HCT116 (cell line): Measurements from ENCODE around the gene PAQR8. TPM values are rescaled to one million over a fixed set of nuclear protein-coding genes. Genes with fewer than 3 reads are reported as not detected.

Experiments used
- ATAC-seq: fragments of 200-7000 bp; cut with Tn5 transposase; 2 replicates; pipeline ENCODE4 v1.9.1; 2020; ENCODE audit warnings: mild to moderate bottlenecking, moderate library complexity
- BruUV-seq: library from RNA; stranded (reverse); fragments of 400-500 nt; replicated peaks from 2 replicates; lab custom pipeline; 2021; lab: Mats Ljungman, UMichigan
- CTCF ChIA-PET: fragments of 300-600 bp; sonication (Branson Sonifier 250); formaldehyde crosslinking; loops from one replicate; lab custom pipeline; 2021; ENCODE audit warnings: antibody characterized with exemption; lab: Charles Lee
- POLR2A ChIA-PET: fragments of 300-600, 350-600 bp; sonication (Branson Sonifier 250); formaldehyde crosslinking; loops from one replicate; lab custom pipeline; 2021; ENCODE audit warnings: antibody characterized with exemption; lab: Charles Lee
- RAD21 ChIA-PET, 2 experiments: fragments of 300-600 bp; sonication (Branson Sonifier 250); formaldehyde crosslinking; loops; one replicate each; lab custom pipeline; 2023; ENCODE audit warnings: low total read pairs in 2 of 2; ENCODE audit not compliant: uncharacterized antibody in 2 of 2, unreplicated experiment in 2 of 2, low non-redundant PET in 1 of 2; lab: Charles Lee
- DNase-seq: peaks from one replicate; pipeline ENCODE4 v3.0.0-alpha.2; 2010; ENCODE audit warnings: low read depth, low spot score
- H2AFZ ChIP-seq: fragments of 200-600 bp; shearing (Covaris generic), sonication (generic); 2 replicates; pipeline ENCODE4 v1.6.1; 2017; ENCODE audit warnings: low read depth, mixed run types, mixed read lengths, antibody characterized with exemption, low read length; ENCODE audit not compliant: poor library complexity, severe bottlenecking
- H3K27ac ChIP-seq: 2 replicates; pipeline ENCODE4 v1.5.1; 2012; ENCODE audit warnings: low read depth, low read length
- H3K27me3 ChIP-seq: fragments of 200-600 bp; sonication (generic); 2 replicates; pipeline ENCODE4 v1.6.1; 2016; ENCODE audit warnings: mixed run types, low read length, mixed read lengths; ENCODE audit not compliant: insufficient read depth
- H3K36me3 ChIP-seq, 2 experiments: fragments of 200-500 bp in 1 of 2; fragments of 200-600 bp in 1 of 2; sonication (Bioruptor generic) in 1 of 2; sonication (generic) in 1 of 2; 2 replicates each; pipeline versions ENCODE4 v1.5.1 to v1.6.1; 2014 to 2016; ENCODE audit warnings: low read length in 2 of 2, inconsistent platforms in 1 of 2, mixed read lengths in 1 of 2, mixed run types in 1 of 2; ENCODE audit not compliant: insufficient read depth in 2 of 2, control insufficient read depth in 1 of 2
- H3K4me1 ChIP-seq, 2 experiments: fragments of 200-600 bp in 1 of 2; sonication (generic) in 1 of 2; 2 replicates each; pipeline versions ENCODE4 v1.5.1 to v1.6.1; 2012 to 2017; ENCODE audit warnings: low read length in 2 of 2, inconsistent platforms in 1 of 2, mild to moderate bottlenecking in 1 of 2, mixed read lengths in 1 of 2, mixed run types in 1 of 2, moderate library complexity in 1 of 2; ENCODE audit not compliant: insufficient read depth in 2 of 2, control insufficient read depth in 1 of 2
- H3K4me2 ChIP-seq: fragments of 200-600 bp; sonication (generic); 2 replicates; pipeline ENCODE4 v1.6.1; 2017; ENCODE audit warnings: mixed run types, low read length, mixed read lengths
- H3K4me3 ChIP-seq, 2 experiments: fragments of 200-600 bp in 1 of 2; sonication (generic) in 1 of 2; replicated peaks in 1 of 2; 2 replicates each; pipeline ENCODE4 v1.5.1; 2011 to 2016; ENCODE audit warnings: low read length in 2 of 2, control low read depth in 1 of 2, low read depth in 1 of 2, mild to moderate bottlenecking in 1 of 2, mixed read lengths in 1 of 2, mixed run types in 1 of 2
- H3K79me2 ChIP-seq: fragments of 200-600 bp; sonication (generic); 2 replicates; pipeline ENCODE4 v1.6.1; 2017; ENCODE audit warnings: mild to moderate bottlenecking, mixed run types, low read length, moderate library complexity, mixed read lengths; ENCODE audit not compliant: insufficient read depth
- H3K9ac ChIP-seq: fragments of 200-600 bp; sonication (generic); 2 replicates; pipeline ENCODE4 v1.6.1; 2016; ENCODE audit warnings: low read length, mixed read lengths
- H3K9me2 ChIP-seq: fragments of 200-600 bp; sonication (generic), shearing (Covaris generic); 2 replicates; pipeline ENCODE4 v1.6.1; 2017; ENCODE audit warnings: mixed run types, mild to moderate bottlenecking, moderate library complexity; ENCODE audit not compliant: insufficient read depth
- H3K9me3 ChIP-seq, 2 experiments: fragments of 200-500 bp in 1 of 2; fragments of 200-600 bp in 1 of 2; sonication (Bioruptor generic) in 1 of 2; sonication (generic) in 1 of 2; 2 replicates each; pipeline ENCODE4 v1.6.1; 2014 to 2017; ENCODE audit warnings: low read length in 2 of 2, mixed read lengths in 2 of 2, inconsistent platforms in 1 of 2, low read depth in 1 of 2, mild to moderate bottlenecking in 1 of 2, mixed run types in 1 of 2, moderate library complexity in 1 of 2; ENCODE audit not compliant: control insufficient read depth in 1 of 2, insufficient read depth in 1 of 2
- H4K20me1 ChIP-seq: fragments of 200-600 bp; sonication (generic), shearing (Covaris generic); 2 replicates; pipeline ENCODE4 v1.6.1; 2017; ENCODE audit warnings: mixed run types, mild to moderate bottlenecking, moderate library complexity; ENCODE audit not compliant: insufficient read depth
- CBX3 ChIP-seq: IDR thresholded peaks from 2 replicates; pipeline ENCODE4 v1.6.1; 2012; ENCODE audit warnings: low read depth
- CEBPB ChIP-seq: IDR thresholded peaks from 2 replicates; pipeline ENCODE4 v1.6.1; 2012; ENCODE audit warnings: low read depth
- ELF1 ChIP-seq: IDR thresholded peaks from 2 replicates; pipeline ENCODE4 v1.6.1; 2012; ENCODE audit warnings: low read depth, borderline replicate concordance
- EZH2 ChIP-seq: fragments of 200-600 bp; sonication (generic); IDR thresholded peaks from 2 replicates; pipeline ENCODE4 v1.6.1; 2017; ENCODE audit warnings: antibody characterized with exemption, mixed run types
- EZH2phosphoT487 ChIP-seq: fragments of 200-600 bp; IDR thresholded peaks from 2 replicates; pipeline ENCODE4 v1.6.1; 2018; ENCODE audit warnings: antibody characterized with exemption, borderline replicate concordance
- FOSL1 ChIP-seq: IDR thresholded peaks from 2 replicates; pipeline ENCODE4 v1.6.1; 2012; ENCODE audit warnings: low read depth
- JUND ChIP-seq: IDR thresholded peaks from 2 replicates; pipeline ENCODE4 v1.6.1; 2012
- POLR2A ChIP-seq: IDR thresholded peaks from 2 replicates; pipeline ENCODE4 v1.7.0; 2011; ENCODE audit warnings: borderline replicate concordance; ENCODE audit not compliant: insufficient read depth, insufficient read length; ENCODE audit errors: extremely low read depth
- SP1 ChIP-seq: IDR thresholded peaks from 2 replicates; pipeline ENCODE4 v1.6.1; 2012; ENCODE audit warnings: low read depth
- SRF ChIP-seq: IDR thresholded peaks from 2 replicates; pipeline ENCODE4 v1.6.1; 2012; ENCODE audit warnings: low read depth
- YY1 ChIP-seq: IDR thresholded peaks from 2 replicates; pipeline ENCODE4 v1.6.1; 2011; ENCODE audit warnings: low read length, low read depth, moderate library complexity, mild to moderate bottlenecking; ENCODE audit not compliant: insufficient replicate concordance; ENCODE audit errors: extremely low read depth
- ZBTB33 ChIP-seq: IDR thresholded peaks from 2 replicates; pipeline ENCODE4 v1.6.1; 2011; ENCODE audit warnings: mild to moderate bottlenecking, low read length, moderate library complexity; ENCODE audit not compliant: insufficient replicate concordance; ENCODE audit errors: extremely low read depth
- ZFX ChIP-seq: fragments of 450-650 bp; IDR thresholded peaks from 2 replicates; pipeline ENCODE4 v1.6.1; 2017
- ZNF274 ChIP-seq: fragments of 200-500 bp; sonication (Bioruptor generic); IDR thresholded peaks from 2 replicates; pipeline ENCODE4 v1.6.1; 2014; ENCODE audit warnings: mild to moderate bottlenecking, low read depth, low read length, inconsistent platforms
- intact Hi-C: fragments of 100-400 bp; cut with micrococcal nuclease; formaldehyde crosslinking; loops from 2 replicates; pipeline ENCODE4 v1.10.0; 2022
- total RNA-seq: library from RNA; stranded (reverse); gene quantifications from one replicate; pipeline ENCODE4 v1.2.1, GENCODE V29; 2021; ENCODE audit not compliant: unreplicated experiment

The PAQR8 gene
- total RNA-seq, 1 experiment from 2014 or later: 5.9 TPM

- H3K79me2 ChIP-seq: no peaks in the 10 kb centered on the region
- no TSS peak for BruUV-seq
Measured at GRCh38 chr6:52410979-52411378, 49.0 kb downstream of the PAQR8 start.

More at GRCh38 chr6:52410979-52411378, 49.0 kb downstream of the PAQR8 start:
- no peaks in the 10 kb centered on the region for H3K9me3 ChIP-seq
- DNase-seq: no peak
- TF ChIP-seq POLR2A (no peak), ELF1 (no peak), SRF (no peak), CBX3 (no peak), ZNF274 (no peak), SP1 (no peak), ZBTB33 (no peak), EZH2 (no peak), EZH2phosphoT487 (no peak), ZFX (no peak), JUND (no peak), YY1 (no peak), FOSL1 (no peak), CEBPB (no peak)
- TF ChIP-seq, all 23 proteins: peak for 0
- no peak overlapping the region for H3K27ac ChIP-seq
- H4K20me1 ChIP-seq: no peaks in the 10 kb centered on the region
- POLR2A ChIA-PET: no interaction called here
- no peak overlapping the region for H3K4me2 ChIP-seq
- H3K9ac ChIP-seq: no peak overlapping the region
- H3K4me1 ChIP-seq: peaks cover under 1 to 6% of the 10 kb centered on the region in 2 experiments; a peak in 2 of 4 replicates
- intact Hi-C loops: no loop called here
- no peaks in the 10 kb centered on the region for H3K9me2 ChIP-seq
- ATAC-seq: no peak
- H3K36me3 ChIP-seq: no peaks in the 10 kb centered on the region
- CTCF ChIA-PET: no interaction called here
- RAD21 ChIA-PET: no interaction called here
- no peak overlapping the region for H2AFZ ChIP-seq
- no peak overlapping the region for H3K4me3 ChIP-seq
- H3K27me3 ChIP-seq: no peaks in the 10 kb centered on the region
